Measurements from ENCODE around the gene CNOT2. TPM values are rescaled to one million over a fixed set of nuclear protein-coding genes. Genes with fewer than 3 reads are reported as not detected.

CNOT2 gene
- total RNA-seq, 2 donors from 2014 or later, result 96.2 to 96.5 TPM

- Mint-ChIP-seq H3K36me3 (ENCODE audit: low read depth) (peaks cover 54% of the 10 kb centered on the region), H3K27me3 (ENCODE audit: insufficient read depth) (no peaks in the 10 kb centered on the region), H3K4me1 (peaks cover 2% of the 10 kb centered on the region), H3K27ac (no peak overlapping the region), H3K9me3 (no peaks in the 10 kb centered on the region), H3K4me3 (no peak overlapping the region)
- DNase-seq, result no peak
- H3K9me3 ChIP-seq (ENCODE audit: control insufficient read depth, low read length), result no peaks in the 10 kb centered on the region
- H3K4me1 ChIP-seq (ENCODE audit: control insufficient read depth, insufficient read depth, low read length), result no peaks in the 10 kb centered on the region
- no peaks in the 10 kb centered on the region for H3K27me3 ChIP-seq (ENCODE audit: control insufficient read depth, insufficient read depth, low read length, poor library complexity, severe bottlenecking)
- H3K4me3 ChIP-seq (ENCODE audit: low read length), result no peak overlapping the region
- 91 to 100% methylated on average over 1 of the region's 1 CpG for WGBS, 2 experiments (ENCODE audit: insufficient coverage in 1 of 2, insufficient read length in 1 of 2)
- peaks cover 31% of the 10 kb centered on the region for H3K36me3 ChIP-seq (ENCODE audit: control insufficient read depth, insufficient read depth, low read length)
- TF ChIP-seq, protein P1, sequence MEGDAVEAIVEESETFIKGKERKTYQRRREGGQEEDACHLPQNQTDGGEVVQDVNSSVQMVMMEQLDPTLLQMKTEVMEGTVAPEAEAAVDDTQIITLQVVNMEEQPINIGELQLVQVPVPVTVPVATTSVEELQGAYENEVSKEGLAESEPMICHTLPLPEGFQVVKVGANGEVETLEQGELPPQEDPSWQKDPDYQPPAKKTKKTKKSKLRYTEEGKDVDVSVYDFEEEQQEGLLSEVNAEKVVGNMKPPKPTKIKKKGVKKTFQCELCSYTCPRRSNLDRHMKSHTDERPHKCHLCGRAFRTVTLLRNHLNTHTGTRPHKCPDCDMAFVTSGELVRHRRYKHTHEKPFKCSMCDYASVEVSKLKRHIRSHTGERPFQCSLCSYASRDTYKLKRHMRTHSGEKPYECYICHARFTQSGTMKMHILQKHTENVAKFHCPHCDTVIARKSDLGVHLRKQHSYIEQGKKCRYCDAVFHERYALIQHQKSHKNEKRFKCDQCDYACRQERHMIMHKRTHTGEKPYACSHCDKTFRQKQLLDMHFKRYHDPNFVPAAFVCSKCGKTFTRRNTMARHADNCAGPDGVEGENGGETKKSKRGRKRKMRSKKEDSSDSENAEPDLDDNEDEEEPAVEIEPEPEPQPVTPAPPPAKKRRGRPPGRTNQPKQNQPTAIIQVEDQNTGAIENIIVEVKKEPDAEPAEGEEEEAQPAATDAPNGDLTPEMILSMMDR (conservative IDR thresholded peaks at IDR 0.05), result no peak
- no peak overlapping the region for H3K9ac ChIP-seq (ENCODE audit: extremely low read depth, low read length, poor library complexity, severe bottlenecking)
- no peak overlapping the region for H3K27ac ChIP-seq (ENCODE audit: low read depth, low read length)
Measured at GRCh38 chr12:70402597-70402996, 159.4 kb downstream of the CNOT2 start.

- no peak for DNase-seq
- Histone ChIP-seq H3K9me3 (ENCODE audit: control insufficient read depth, low read length) (no peaks in the 10 kb centered on the region), H3K27me3 (ENCODE audit: control insufficient read depth, insufficient read depth, low read length, poor library complexity, severe bottlenecking) (no peaks in the 10 kb centered on the region), H3K27ac (ENCODE audit: low read depth, low read length) (no peak overlapping the region), H3K9ac (ENCODE audit: extremely low read depth, low read length, poor library complexity, severe bottlenecking) (no peak overlapping the region), H3K36me3 (ENCODE audit: control insufficient read depth, insufficient read depth, low read length) (peaks cover 31% of the 10 kb centered on the region), H3K4me1 (ENCODE audit: control insufficient read depth, insufficient read depth, low read length) (no peaks in the 10 kb centered on the region), H3K4me3 (ENCODE audit: low read length) (no peak overlapping the region)
- no peak overlapping the region for H3K4me3 Mint-ChIP-seq
- H3K27ac Mint-ChIP-seq, result no peak overlapping the region
- TF ChIP-seq, protein P1 (conservative IDR thresholded peaks at IDR 0.05), result no peak
- H3K4me1 Mint-ChIP-seq, result peaks cover 2% of the 10 kb centered on the region
- H3K36me3 Mint-ChIP-seq (ENCODE audit: low read depth), result peaks cover 59% of the 10 kb centered on the region
- H3K27me3 Mint-ChIP-seq (ENCODE audit: insufficient read depth), result no peaks in the 10 kb centered on the region
- H3K9me3 Mint-ChIP-seq, result no peaks in the 10 kb centered on the region
Measured at GRCh38 chr12:70403826-70404225, 160.6 kb downstream of the CNOT2 start.

Other genes starting within 250 kb of the CNOT2 start
- gene KCNMB4, start 122.9 kb downstream of the CNOT2 start, total RNA-seq, result 10 to 100 TPM; 11.9 to 13.1 TPM

Data from endodermal cell (in vitro differentiated cells).